ENCODE data around the gene C12orf76.
A peak's percentile ranks its signal among the peaks of the same experiment; 100 is the strongest.
"Not testable (repeated sequence)": the region's sequence is repeated elsewhere in the genome, so short reads cannot be mapped to it uniquely, and the experiment has no call there.

Gene C12orf76

DNA sequence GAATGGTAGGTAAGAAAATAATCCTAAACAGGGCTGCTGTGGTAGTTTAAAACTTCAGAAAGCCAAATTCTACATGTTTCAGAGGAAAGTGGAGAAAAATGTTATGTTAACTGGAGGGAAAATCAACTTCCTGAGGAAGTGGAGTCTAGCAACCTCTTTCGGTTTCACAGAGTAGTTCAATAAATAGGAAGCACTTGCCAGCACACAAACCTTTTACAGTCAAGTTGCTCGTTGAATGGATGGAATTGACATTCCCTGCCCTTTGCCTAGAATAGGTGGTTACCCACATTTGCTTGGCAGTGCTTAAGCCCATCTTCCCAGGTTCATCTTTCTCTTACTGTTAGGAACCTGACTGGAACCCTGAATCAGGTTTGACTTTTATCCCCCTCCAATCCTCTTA, 33.2 kb downstream of the C12orf76 start:
- no peak overlapping the region for H3K4me3 ChIP-seq (ENCODE audit: low read depth, low read length)
- no peak for DNase-seq (ENCODE audit: low read depth)
- TF ChIP-seq, protein P1, sequence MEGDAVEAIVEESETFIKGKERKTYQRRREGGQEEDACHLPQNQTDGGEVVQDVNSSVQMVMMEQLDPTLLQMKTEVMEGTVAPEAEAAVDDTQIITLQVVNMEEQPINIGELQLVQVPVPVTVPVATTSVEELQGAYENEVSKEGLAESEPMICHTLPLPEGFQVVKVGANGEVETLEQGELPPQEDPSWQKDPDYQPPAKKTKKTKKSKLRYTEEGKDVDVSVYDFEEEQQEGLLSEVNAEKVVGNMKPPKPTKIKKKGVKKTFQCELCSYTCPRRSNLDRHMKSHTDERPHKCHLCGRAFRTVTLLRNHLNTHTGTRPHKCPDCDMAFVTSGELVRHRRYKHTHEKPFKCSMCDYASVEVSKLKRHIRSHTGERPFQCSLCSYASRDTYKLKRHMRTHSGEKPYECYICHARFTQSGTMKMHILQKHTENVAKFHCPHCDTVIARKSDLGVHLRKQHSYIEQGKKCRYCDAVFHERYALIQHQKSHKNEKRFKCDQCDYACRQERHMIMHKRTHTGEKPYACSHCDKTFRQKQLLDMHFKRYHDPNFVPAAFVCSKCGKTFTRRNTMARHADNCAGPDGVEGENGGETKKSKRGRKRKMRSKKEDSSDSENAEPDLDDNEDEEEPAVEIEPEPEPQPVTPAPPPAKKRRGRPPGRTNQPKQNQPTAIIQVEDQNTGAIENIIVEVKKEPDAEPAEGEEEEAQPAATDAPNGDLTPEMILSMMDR (conservative IDR thresholded peaks at IDR 0.05; ENCODE audit: low read depth, low read length) = peak; percentile 14

DNA sequence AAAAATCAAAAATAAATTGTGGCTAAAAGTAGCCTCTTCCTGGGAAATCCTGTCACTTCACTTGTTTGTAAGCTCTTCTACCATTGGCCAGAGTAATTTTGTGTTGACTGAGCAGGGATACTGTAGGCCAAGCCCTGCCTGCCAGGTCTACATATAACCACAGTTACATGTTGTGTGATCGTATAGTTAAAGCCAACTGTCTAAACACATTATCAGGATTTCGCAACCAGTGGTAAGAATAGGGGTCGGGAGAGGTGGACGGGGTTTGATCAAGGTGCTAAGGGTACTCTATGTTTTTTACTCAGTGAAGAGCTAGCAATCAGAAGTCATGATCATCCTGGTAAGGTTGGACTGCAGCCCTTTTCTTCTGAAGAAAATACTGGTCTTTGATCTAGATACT, 35.7 kb downstream of the C12orf76 start:
- TF ChIP-seq, protein P1 (conservative IDR thresholded peaks at IDR 0.05; ENCODE audit: low read depth, low read length) = no peak
- no peak for DNase-seq (ENCODE audit: low read depth)
- H3K4me3 ChIP-seq (ENCODE audit: low read depth, low read length) = no peak overlapping the region

DNA sequence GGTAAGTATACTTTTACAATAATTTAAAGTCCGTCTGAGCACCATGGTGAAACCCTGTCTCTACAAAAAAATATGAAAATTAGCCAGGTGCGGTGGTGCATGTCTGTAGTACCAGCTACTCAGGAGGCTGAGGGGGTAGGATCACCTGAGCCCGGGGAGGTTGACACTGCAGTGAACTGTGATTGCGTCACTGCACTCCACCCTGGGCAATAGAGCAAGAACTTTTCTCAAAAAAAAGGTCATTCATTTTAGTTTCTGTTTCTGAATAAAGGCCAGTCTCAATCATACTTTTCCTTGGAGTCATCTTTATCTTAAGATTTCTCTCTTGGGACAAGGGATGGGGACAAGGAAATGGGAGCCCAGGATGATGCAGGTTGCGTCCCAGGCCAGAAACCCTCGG, 36.2 kb downstream of the C12orf76 start:
- no peak for DNase-seq (ENCODE audit: low read depth)
- TF ChIP-seq, protein P1 (conservative IDR thresholded peaks at IDR 0.05; ENCODE audit: low read depth, low read length) = no peak
- H3K4me3 ChIP-seq (ENCODE audit: low read depth, low read length) = no peak overlapping the region

DNA sequence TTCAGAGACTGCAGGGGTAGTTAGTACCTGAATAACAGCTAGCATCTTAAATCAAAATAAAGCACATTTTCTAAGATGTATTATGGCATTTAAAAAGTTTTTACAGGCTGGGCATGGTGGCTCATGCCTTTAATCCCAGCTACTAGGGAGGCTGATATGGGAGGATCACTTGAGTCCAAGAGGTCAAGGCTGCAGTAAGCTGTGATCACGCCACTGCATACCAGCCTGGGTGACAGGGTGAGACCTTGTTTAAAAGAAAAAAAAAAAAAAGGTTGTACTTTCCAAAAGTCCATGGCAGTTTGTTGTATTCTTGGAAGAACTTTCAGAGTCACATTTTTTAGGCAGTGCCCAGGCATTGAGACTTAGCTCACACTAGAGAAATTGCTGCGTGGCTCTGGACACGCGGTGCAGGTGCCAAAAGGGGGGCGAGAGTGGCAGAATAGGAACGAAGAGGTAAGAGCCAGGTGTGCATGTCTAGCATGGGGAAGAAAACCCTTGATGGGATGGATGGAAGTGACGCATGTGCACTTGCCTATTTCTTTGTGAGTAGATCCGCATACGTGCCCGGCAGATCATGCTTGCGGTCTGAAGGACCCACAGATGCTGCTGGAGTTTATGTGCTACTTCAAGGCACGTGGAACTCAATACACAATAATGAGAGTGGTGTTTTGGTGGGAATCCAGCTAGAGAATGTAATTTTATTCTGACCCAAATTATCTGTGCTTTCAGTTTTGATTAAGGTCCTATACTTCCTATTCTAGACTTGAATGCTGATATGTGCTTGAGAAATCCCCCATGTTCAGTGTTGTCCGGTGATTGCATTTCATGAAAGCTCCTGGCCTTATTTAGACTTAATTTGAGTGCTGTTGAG, 37.2 kb downstream of the C12orf76 start:
- TF ChIP-seq, protein P1 (conservative IDR thresholded peaks at IDR 0.05; ENCODE audit: low read depth, low read length) = no peak
- no peak overlapping the region for H3K4me3 ChIP-seq (ENCODE audit: low read depth, low read length)
- no peak for DNase-seq (ENCODE audit: low read depth)

DNA sequence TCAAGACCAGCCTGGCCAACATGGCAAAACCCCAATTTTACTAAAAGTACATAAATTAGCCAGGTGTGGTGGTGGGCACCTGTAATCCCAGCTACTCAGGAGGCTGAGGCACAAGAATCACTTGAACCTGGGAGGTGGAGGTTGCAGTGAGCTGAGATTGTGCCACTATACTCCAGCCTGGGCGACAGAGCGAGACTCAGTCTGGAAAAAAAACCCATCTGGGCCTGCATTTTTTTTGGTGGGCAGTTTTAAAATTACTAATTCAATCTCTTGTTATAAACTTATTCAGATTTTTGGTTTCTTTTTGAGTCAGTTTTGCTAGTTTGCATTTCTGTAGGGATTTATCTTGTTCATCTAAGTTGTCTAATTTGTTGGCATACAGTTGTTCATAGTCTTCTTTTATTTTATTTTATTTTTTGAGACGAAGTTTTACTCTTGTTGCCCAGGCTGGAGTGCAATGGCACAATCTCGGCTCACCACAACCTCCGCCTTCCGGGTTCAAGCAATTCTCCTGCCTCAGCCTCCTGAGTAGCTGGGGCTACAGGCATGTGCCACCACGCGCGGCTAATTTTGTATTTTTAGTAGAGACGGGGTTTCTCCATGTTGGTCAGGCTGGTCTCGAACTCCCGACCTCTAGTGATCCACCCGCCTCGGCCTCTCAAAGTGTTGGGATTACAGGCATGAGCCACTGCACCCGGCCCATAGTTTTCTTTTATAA, 39.5 kb downstream of the C12orf76 start:
- not testable (repeated sequence) for H3K4me3 ChIP-seq (ENCODE audit: low read depth, low read length); DNase-seq (ENCODE audit: low read depth)

DNA sequence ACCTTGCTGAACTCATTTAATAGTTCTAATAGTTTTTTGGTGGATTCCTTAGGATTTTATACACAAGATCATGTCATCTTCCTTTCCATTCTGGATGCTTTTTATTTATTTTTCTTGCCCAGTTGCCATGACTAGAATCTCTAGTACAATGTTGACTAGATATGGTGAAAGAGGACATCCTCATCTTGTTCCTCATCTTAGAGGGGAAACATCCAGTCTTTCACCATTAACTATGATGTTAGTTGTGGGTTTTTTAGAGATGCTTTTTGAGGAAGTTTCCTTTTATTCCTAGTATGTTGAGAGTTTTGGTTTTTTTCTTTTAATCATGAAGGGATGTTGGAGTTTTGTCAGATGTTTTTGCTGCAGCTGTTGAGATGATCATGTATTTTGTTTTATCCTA, 40.4 kb downstream of the C12orf76 start:
- no peak for DNase-seq (ENCODE audit: low read depth)
- H3K4me3 ChIP-seq (ENCODE audit: low read depth, low read length) = no peak overlapping the region
- TF ChIP-seq, protein P1 (conservative IDR thresholded peaks at IDR 0.05; ENCODE audit: low read depth, low read length) = no peak

DNA sequence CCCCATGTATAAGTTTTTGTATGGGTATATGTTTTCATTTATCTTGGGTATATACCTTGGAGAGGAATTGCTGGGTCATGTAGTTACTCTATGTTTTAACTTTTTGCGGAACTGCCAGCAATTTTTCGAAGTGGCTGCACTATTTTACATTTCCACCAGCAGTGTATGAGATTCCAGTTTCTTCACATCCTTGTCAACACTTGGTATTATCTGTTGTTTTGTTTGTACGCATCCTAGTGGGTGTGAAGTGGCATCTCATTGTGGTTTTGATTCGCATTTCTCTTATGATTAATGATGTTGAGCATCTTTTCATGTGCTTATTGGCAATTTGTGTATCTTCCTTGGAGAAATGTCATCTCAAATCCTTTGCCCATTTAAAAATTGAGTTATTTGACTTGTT, 42.2 kb downstream of the C12orf76 start:
- H3K4me3 ChIP-seq (ENCODE audit: low read depth, low read length) = no peak overlapping the region
- TF ChIP-seq, protein P1 (conservative IDR thresholded peaks at IDR 0.05; ENCODE audit: low read depth, low read length) = no peak
- DNase-seq (ENCODE audit: low read depth) = no peak

Measured in choroid plexus epithelial cell (primary cell).